Right ventricle myocardium superior (tissue), 1 donor: ENCODE measurements around the gene USP47. TPM values are rescaled to one million over a fixed set of nuclear protein-coding genes. Genes with fewer than 3 reads are reported as not detected.
"Not testable (repeated sequence)": the region's sequence is repeated elsewhere in the genome, so short reads cannot be mapped to it uniquely, and the experiment has no call there.

Experiments
- ATAC-seq: fragments of 200-7000 bp; cut with Tn5 transposase; one replicate; pipeline ENCODE4 v1.9.1; 2020; ENCODE audit warnings: mild to moderate bottlenecking; ENCODE audit not compliant: poor library complexity
- DNase-seq: peaks from one replicate; pipeline ENCODE4 v3.0.0-alpha.2; 2020
- intact Hi-C: fragments of 100-400 bp; cut with DNase I; formaldehyde crosslinking; loops from one replicate; pipeline ENCODE4 v1.11.2; 2022
- total RNA-seq: library from RNA; stranded (reverse); fragmentation: NEBNext Ultra II Directional; extraction: Animal tissue kit (Norgen Biotek cat#: 25700); gene quantifications from one replicate; pipeline ENCODE4 v1.2.1, GENCODE V29; 2021
- donor health status: DM: no; HTN: yes; CAD: no; lungs with severe emphysema.

Gene USP47
- total RNA-seq, 1 donor from 2014 or later: 49.0 TPM

GRCh38 chr11:11817957-11818356 is 23.8 kb upstream of the USP47 start:
- intact Hi-C loops: no loop called here
- DNase-seq (no peak), ATAC-seq (no peak)

DNA sequence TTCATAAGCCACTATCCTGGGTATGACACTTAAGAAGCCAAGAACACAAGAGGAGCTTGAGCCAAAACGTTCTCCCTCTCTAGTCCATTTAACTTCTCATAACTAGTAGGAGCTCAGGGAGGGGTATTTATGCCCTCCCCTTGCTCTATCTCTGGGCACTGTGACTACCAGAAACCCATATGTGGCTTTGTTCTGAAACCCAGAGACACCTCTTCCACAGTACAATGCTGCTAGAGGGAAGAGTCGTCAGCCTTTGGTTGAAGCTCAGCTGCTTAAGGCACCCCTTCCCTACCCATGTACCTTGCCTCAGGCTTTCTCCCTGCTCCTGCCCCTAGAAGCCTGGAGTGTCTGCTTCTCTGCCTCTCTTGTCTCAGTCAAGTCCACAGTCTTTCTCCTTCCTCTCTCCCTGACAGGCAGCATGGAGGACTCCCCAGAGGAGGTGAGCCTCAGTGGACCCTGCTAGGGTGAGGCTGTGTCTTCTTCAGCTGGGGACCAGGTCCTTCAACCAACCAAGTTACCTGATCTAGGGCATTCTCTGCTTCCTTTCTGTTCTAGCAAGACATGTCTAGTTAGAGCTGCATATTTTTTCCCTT is 23.1 kb upstream of the USP47 start:
- ATAC-seq (no peak), DNase-seq (no peak)
- intact Hi-C loops: no loop called here

DNA sequence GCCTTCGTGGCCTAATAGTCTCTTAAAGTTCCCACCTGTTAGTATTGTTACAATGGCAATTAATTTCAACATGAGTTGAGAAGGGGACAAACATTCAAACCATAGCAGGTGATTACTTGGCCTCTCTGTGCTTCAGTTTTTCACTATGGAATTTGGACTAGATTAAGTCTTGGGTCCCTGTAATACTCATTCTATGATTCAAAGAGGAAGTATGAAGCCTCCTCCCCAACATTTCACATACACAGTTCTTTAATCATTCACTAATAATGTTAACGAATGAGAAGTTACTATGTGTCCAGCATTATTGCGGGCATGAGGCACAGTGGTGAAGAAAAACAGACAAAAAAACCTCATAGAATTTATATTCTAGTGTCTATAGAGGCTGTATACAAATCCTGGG is 19.9 kb upstream of the USP47 start:
- no peak for ATAC-seq
- intact Hi-C loops: no loop called here
- no peak for DNase-seq

DNA sequence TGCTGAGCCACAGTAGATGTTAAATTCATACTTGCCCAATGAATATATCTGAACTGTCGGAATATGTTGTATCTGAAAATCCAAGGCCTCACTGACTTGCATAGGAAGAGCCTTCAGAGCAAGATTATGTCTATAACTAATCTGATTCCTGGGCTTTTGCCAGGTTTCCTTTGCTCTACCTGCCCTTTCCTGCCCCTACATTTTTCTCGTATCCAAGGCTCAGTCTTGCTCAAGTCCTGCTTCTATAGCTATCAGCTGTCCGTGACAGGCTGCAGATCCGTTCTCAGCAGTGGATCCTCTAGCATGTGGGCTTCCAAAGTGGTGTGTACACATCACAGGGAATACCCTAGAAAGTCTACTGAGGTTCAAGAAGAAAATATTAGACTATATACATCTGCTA is 18.8 kb upstream of the USP47 start:
- ATAC-seq (no peak), DNase-seq (no peak)
- intact Hi-C loops: no loop called here

GRCh38 chr11:11826260-11826659 is 15.5 kb upstream of the USP47 start:
- ATAC-seq: no peak
- DNase-seq: no peak
- intact Hi-C loops: no loop called here

- intact Hi-C loops: no loop called here
- ATAC-seq: no peak
- DNase-seq: no peak
Observed at GRCh38 chr11:11827272-11827671, 14.5 kb upstream of the USP47 start.

GRCh38 chr11:11831406-11831805 is 10.4 kb upstream of the USP47 start:
- DNase-seq, intact Hi-C loops, ATAC-seq: not testable (repeated sequence)

DNA sequence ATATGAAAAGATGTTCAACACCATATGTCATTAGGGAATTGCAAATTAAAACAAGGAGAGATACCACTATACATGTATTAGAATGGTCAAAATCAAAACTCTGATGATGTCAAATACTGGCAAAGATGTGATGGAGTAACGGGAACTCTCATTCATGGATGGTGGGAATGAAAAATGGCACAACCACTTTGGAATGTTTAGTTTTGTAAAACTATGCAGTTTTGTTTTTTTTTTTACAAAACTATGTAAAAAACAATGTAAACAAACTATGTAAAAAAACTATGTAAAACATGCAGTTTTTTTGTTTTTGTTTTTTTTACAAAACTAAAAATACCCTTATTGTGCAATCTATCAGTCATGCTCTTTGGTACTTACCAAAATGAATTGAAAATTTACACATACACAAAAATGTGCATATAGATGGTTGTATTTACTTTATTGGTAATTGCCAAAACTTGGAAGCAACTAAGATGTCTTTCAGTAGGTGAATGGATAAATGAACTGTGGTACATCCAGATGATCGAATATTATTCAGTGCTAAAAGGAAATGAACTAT is 5.0 kb upstream of the USP47 start:
- intact Hi-C loops: no loop called here
- DNase-seq (no peak), ATAC-seq (no peak)

DNA sequence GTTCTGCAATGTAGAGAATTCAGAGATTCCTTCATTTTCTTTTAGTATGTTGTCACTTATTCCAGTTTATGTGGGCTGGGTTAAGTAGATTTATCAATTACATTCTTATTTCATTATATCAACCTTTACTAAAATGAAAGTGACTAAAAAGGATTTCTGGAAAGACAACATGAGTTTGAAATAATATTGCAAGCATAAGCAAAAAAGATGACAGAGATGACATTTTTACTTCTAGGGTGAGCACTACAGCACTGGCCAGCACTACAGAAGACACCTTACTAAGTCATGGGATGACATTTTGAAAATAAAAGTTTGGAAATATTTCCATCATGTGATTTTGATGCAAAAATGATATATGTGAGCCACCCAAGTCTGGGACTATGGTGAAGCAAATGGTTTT is 2.1 kb upstream of the USP47 start:
- ATAC-seq: no peak
- DNase-seq: no peak
- intact Hi-C loops: no loop called here

GRCh38 chr11:11841116-11841722 is 553 bp upstream of the USP47 start:
- intact Hi-C loops: no loop called here
- peak; percentile 70 for ATAC-seq
- no peak for DNase-seq

GRCh38 chr11:11842421-11843008 is 743 bp downstream of the USP47 start:
- peak; percentile 76 for ATAC-seq
- intact Hi-C loops: no loop called here
- DNase-seq: no peak

DNA sequence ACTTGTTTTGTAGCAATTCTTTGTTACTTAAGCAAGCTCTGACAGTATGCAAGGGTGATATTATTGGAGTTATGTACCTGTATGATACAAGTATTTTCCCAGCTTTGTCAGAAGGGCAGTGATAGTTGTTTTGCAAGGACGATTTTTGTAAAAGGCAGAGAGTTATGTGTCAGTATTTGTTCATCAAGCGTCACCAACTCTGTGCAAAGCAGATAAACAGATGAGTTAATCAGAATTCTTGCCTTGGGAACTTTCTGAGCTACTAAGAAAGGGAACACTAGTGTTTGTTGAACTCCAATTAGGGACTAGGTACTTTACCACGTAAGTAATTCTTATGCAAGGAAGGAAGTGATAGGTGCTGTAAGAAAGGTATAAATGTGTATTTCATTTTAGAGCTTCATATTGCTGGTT is 1.4 kb downstream of the USP47 start:
- DNase-seq: no peak
- no peak for ATAC-seq
- intact Hi-C loops: no loop called here

DNA sequence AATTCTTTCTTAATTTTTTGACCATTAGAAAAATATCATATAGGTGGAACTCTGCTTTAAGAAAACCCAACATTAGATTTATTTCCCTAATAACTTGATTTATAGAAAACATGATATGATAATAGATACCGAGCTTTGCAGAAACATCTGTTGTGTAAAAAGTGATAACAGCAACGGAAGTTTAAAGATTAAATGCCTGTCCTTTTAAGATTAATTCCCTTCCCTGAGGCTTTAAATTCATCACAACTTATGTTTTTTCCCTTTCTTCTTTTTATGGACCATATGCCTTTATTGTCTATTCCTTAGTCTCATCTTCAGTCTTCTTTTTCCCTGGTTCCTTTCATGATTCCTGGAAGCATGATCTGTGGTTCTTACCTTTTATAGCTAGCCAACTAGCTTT is 1.9 kb downstream of the USP47 start:
- no peak for DNase-seq
- intact Hi-C loops: no loop called here
- no peak for ATAC-seq

DNA sequence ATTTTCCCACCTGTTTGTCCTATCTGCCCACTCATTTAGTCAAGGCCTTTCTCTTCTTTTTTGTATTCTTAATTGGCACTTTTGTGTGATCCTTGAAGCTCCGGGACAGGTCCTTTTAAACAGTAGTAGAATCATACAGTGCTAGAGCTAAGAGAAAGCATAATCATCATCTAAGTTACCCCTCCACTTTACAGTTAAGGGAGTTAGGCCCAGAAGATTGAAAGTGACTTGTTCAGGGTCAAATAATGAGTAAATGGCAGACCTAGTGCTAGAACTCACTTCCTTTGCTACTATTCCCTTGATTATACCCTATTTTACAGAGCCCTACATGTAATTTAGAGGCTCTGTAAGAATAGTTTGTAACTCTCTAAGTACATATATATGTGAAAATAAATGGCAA is 2.5 kb downstream of the USP47 start:
- DNase-seq (no peak), ATAC-seq (no peak)
- intact Hi-C loops: no loop called here

GRCh38 chr11:11845071-11845470 is 3.3 kb downstream of the USP47 start:
- intact Hi-C loops: no loop called here
- ATAC-seq (no peak), DNase-seq (no peak)

DNA sequence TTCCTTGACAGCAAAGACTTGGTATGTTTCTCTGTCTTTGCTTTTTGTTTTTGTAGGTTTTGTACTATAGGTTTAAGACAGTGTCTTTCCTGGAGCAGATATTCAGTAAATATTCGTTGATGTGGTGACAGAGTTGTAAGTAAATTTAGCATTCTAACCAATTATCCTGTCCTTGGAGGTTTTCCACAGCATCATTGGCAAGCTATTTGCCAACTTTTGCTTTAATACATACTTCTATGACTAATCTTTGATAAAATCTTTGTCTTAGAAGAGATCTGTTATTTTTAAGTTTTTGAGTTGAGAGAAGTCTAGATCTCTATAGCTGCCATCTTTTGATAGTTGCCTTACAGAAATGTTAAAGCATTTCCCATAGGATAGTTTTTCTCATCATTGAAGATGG is 3.8 kb downstream of the USP47 start:
- ATAC-seq (no peak), DNase-seq (no peak)
- intact Hi-C loops: no loop called here

GRCh38 chr11:11847082-11847481 is 5.3 kb downstream of the USP47 start:
- ATAC-seq (no peak), DNase-seq (no peak)
- intact Hi-C loops: no loop called here

DNA sequence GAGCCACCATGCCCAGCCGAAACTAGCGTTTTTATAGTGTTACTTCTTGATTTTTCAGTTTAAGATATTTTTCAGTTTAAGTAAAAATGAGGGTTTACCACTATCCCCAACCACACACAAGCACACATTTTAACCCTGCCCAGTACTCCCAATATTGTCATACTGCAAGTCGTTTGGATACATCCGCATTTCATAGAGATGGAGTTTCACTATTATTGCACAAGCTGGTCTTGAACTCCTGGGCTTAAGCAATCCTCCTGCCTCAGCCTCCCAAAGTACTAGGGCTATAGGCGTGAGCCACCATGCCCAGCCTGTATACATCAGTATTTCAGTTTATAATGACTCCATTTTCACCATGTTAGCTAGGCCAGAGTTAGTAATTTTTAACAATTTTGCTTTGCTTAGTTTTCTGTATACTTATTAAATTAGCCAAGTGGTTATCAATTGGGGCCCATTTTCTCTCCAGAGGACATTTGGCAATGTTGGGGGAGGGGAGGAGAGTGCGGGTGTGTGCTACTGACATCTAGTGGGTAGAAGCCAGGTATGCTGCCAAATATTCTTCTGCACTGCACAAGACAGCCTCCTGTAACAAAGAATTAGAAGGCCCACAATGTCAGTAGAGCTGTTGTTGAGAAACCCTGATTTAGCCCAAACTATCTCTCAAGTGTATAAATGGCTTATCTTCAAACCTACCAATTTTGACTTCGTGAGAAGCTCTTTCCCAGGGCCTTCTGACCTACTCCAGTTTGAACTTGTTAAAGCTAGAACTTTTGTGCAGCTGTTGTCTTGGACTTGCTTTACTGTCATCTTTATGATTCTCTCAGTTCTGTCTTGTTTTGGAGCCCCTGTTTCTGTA is 7.3 kb downstream of the USP47 start:
- DNase-seq (peak; percentile 52), ATAC-seq (peak; percentile 81)
- intact Hi-C loops: no loop called here

DNA sequence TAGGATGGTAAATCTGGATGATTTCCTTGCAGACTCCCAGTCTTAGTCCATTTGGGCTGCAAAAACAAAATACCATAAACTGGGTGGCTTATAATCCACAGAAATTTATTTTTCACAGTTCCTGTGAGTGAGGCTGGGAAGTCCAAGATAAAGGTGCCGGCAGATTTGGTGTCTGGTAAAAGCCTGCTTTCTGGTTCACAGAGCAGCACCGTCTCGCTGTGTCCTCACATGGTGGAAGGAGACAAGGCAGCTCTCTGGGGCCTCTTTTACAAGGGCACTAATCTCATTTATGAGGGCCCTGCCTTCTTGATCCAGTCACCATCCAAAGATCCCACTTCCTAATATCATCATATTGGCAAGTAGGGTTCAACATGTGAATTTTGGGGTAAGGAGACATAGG is 8.9 kb downstream of the USP47 start:
- no peak for ATAC-seq
- no peak for DNase-seq
- intact Hi-C loops: no loop called here
